WTC11 (cell line): ENCODE measurements around the gene WTAP. TPM values are rescaled to one million over a fixed set of nuclear protein-coding genes. Genes with fewer than 3 reads are reported as not detected.

Experiments
- ATF1 ChIP-seq: sonication (generic); formaldehyde crosslinking; IDR thresholded peaks from 2 replicates; pipeline ENCODE4 v1.8.1; 2023; ENCODE audit warnings: mild to moderate bottlenecking, moderate library complexity, missing genetic modification reagents
- ESRRA ChIP-seq: sonication (generic); formaldehyde crosslinking; IDR thresholded peaks from 2 replicates; pipeline ENCODE4 v1.8.1; 2022; ENCODE audit warnings: mild to moderate bottlenecking, missing genetic modification reagents, borderline replicate concordance
- FOXK1 ChIP-seq: sonication (generic); formaldehyde crosslinking; IDR thresholded peaks from 2 replicates; pipeline ENCODE4 v1.8.0; 2022; ENCODE audit warnings: mild to moderate bottlenecking, moderate library complexity, missing genetic modification reagents
- GTF2I ChIP-seq: fragments of 250-450 bp; sonication (Bioruptor Pico); conservative IDR thresholded peaks from 2 replicates; pipeline ENCODE4 v1.4.0; 2021; ENCODE audit warnings: mild to moderate bottlenecking
- MXD4 ChIP-seq: fragments of 250-450 bp; sonication (Bioruptor Pico); IDR thresholded peaks from 2 replicates; pipeline ENCODE4 v1.8.0; 2021; ENCODE audit warnings: mild to moderate bottlenecking, moderate library complexity, borderline replicate concordance
- MYBL2 ChIP-seq: sonication (generic); formaldehyde crosslinking; IDR thresholded peaks from 2 replicates; pipeline ENCODE4 v1.8.1; 2023; ENCODE audit warnings: mild to moderate bottlenecking, moderate library complexity, missing genetic modification reagents
- NFATC4 ChIP-seq: fragments of 250-450 bp; sonication (Bioruptor Pico); IDR thresholded peaks from 2 replicates; pipeline ENCODE4 v1.9.0; 2021; ENCODE audit warnings: mild to moderate bottlenecking
- NFE2L1 ChIP-seq: sonication (generic); formaldehyde crosslinking; IDR thresholded peaks from 2 replicates; pipeline ENCODE4 v1.8.1; 2023; ENCODE audit warnings: missing genetic modification reagents
- OVOL2 ChIP-seq: fragments of 250-450 bp; sonication (Bioruptor Pico); IDR thresholded peaks from 2 replicates; pipeline ENCODE4 v1.9.0; 2021; ENCODE audit warnings: mild to moderate bottlenecking, borderline replicate concordance
- PRRX2 ChIP-seq: fragments of 250-450 bp; sonication (Bioruptor Pico); IDR thresholded peaks from 2 replicates; pipeline ENCODE4 v1.8.0; 2021; ENCODE audit warnings: mild to moderate bottlenecking
- RORB ChIP-seq: fragments of 250-450 bp; sonication (Bioruptor Pico); IDR thresholded peaks from 2 replicates; pipeline ENCODE4 v1.9.0; 2021; ENCODE audit warnings: mild to moderate bottlenecking
- SMAD4 ChIP-seq: sonication (generic); formaldehyde crosslinking; IDR thresholded peaks from 2 replicates; pipeline ENCODE4 v1.8.0; 2022; ENCODE audit warnings: mild to moderate bottlenecking, missing genetic modification reagents
- TCF7 ChIP-seq: sonication (generic); formaldehyde crosslinking; IDR thresholded peaks from 2 replicates; pipeline ENCODE4 v1.8.0; 2022; ENCODE audit warnings: mild to moderate bottlenecking, low read depth, missing genetic modification reagents, moderate library complexity
- TEAD1 ChIP-seq: sonication (generic); formaldehyde crosslinking; IDR thresholded peaks from 2 replicates; pipeline ENCODE4 v1.8.0; 2022; ENCODE audit warnings: mild to moderate bottlenecking, missing genetic modification reagents
- TEAD4 ChIP-seq: sonication (generic); formaldehyde crosslinking; IDR thresholded peaks from 2 replicates; pipeline ENCODE4 v1.8.0; 2022; ENCODE audit warnings: mild to moderate bottlenecking, missing genetic modification reagents
- ZBTB21 ChIP-seq: sonication (generic); formaldehyde crosslinking; IDR thresholded peaks from 2 replicates; pipeline ENCODE4 v1.8.1; 2023; ENCODE audit warnings: mild to moderate bottlenecking, missing genetic modification reagents, borderline replicate concordance
- ZNF138 ChIP-seq: sonication (generic); formaldehyde crosslinking; conservative IDR thresholded peaks from 2 replicates; pipeline ENCODE4 v1.8.1; 2022; ENCODE audit warnings: mild to moderate bottlenecking, moderate library complexity, missing genetic modification reagents
- ZNF232 ChIP-seq: sonication (generic); formaldehyde crosslinking; IDR thresholded peaks from 2 replicates; pipeline ENCODE4 v1.8.0; 2022; ENCODE audit warnings: mild to moderate bottlenecking, missing genetic modification reagents
- ZNF263 ChIP-seq: sonication (generic); formaldehyde crosslinking; IDR thresholded peaks from 2 replicates; pipeline ENCODE4 v1.8.1; 2022; ENCODE audit warnings: low read depth, mild to moderate bottlenecking, moderate library complexity, missing genetic modification reagents
- ZNF423 ChIP-seq: fragments of 250-450 bp; sonication (Bioruptor Pico); IDR thresholded peaks from 2 replicates; pipeline ENCODE4 v2.1.2; 2022; ENCODE audit warnings: mild to moderate bottlenecking, moderate library complexity
- ZNF671 ChIP-seq: fragments of 250-450 bp; sonication (Bioruptor Pico); IDR thresholded peaks from 2 replicates; pipeline ENCODE4 v1.8.0; 2021; ENCODE audit warnings: mild to moderate bottlenecking
- total RNA-seq: library from RNA; stranded (reverse); gene quantifications from 3 replicates; pipeline ENCODE4 v1.2.3, GENCODE V29; 2021
- TF ChIP-seq, protein P1 (sequence below): fragments of 250-450 bp; sonication (Bioruptor Pico); IDR thresholded peaks from 2 replicates; pipeline ENCODE4 v1.9.0; 2021; ENCODE audit warnings: mild to moderate bottlenecking
- TF ChIP-seq, protein P2 (sequence below): sonication (generic); formaldehyde crosslinking; IDR thresholded peaks from 2 replicates; pipeline ENCODE4 v1.8.0; 2022; ENCODE audit warnings: missing genetic modification reagents
- TF ChIP-seq, protein P3 (sequence below): fragments of 250-450 bp; sonication (Bioruptor Pico); IDR thresholded peaks from 2 replicates; pipeline ENCODE4 v1.8.0; 2021; ENCODE audit warnings: mild to moderate bottlenecking
- TF ChIP-seq, protein P4 (sequence below): sonication (generic); formaldehyde crosslinking; IDR thresholded peaks from 2 replicates; pipeline ENCODE4 v1.8.0; 2022; ENCODE audit warnings: mild to moderate bottlenecking, missing genetic modification reagents
- TF ChIP-seq, protein P5 (sequence below): sonication (generic); formaldehyde crosslinking; IDR thresholded peaks from 2 replicates; pipeline ENCODE4 v1.8.1; 2022; ENCODE audit warnings: low read depth, missing genetic modification reagents, borderline replicate concordance
- TF ChIP-seq, protein P6 (sequence below): sonication (generic); formaldehyde crosslinking; conservative IDR thresholded peaks from 2 replicates; pipeline ENCODE4 v1.8.1; 2023; ENCODE audit warnings: mild to moderate bottlenecking, low read depth, missing genetic modification reagents, moderate library complexity

Gene WTAP
- total RNA-seq, 1 experiment from 2014 or later = 88.8 TPM

DNA sequence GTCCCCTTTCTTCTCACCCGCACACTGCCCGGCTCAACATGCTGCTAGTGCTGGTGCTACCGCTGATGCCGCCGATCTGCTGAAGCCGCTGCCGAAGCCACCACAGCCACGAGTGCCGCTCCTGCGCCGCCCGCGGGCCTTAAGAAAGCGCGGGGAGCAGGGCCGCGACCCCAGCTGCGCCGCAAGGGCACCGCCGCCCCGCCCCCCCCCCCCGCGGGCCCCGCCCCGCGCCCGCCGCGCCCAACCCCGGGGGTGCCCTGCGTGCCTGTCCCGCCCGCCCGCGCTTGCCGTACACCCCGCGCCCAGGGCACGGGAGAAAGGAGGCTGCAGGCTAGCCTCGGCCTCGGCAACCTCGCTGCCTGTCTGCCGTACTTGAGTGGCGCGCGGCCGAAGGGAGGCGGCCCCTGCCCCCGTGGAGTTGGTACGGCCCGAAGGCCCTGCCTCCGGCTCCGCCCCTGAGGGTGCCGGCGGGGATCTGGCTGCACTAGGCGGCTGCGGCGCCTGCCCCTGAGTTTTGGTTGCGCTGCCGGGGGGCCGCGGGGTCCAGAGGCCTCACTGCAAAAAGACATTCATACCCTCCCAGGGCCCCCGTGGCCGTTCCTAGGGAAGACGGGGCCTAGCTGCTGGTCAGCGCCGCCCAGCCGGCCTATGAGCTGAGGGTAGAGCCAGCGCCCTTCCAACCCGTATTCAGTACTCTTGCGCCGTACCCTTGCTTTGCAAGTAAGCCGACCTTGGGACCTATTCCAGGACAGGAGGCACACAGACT lies 34.0 kb upstream of the WTAP start, which contains the start of gene SOD2 (continued):
- TF ChIP-seq NFATC4 (no peak), OVOL2 (no peak), ZNF232 (CRISPR knock-in tag) (no peak), ZNF138 (CRISPR knock-in tag) (no peak), ZNF671 (CRISPR knock-in tag) (no peak), GTF2I (CRISPR knock-in tag) (no peak), SMAD4 (CRISPR knock-in tag) (peak; percentile 13; the same call in 1 of the 2 replicates), TEAD1 (peak; percentile 88), FOXK1 (CRISPR knock-in tag) (peak; percentile 56; the same call in 1 of the 2 replicates), ESRRA (CRISPR knock-in tag) (0 out of 2 replicates have a peak, but pooled peaks have one; percentile 39), ZNF263 (CRISPR knock-in tag) (no peak), ZBTB21 (CRISPR knock-in tag) (no peak), RORB (no peak), PRRX2 (CRISPR knock-in tag) (no peak), ZNF423 (no peak), MXD4 (CRISPR knock-in tag) (no peak), TEAD4 (CRISPR knock-in tag) (peak; percentile 38; the same call in 1 of the 2 replicates), TCF7 (no peak), NFE2L1 (CRISPR knock-in tag) (no peak), MYBL2 (no peak), ATF1 (CRISPR knock-in tag) (no peak)
- TF ChIP-seq, protein P1, sequence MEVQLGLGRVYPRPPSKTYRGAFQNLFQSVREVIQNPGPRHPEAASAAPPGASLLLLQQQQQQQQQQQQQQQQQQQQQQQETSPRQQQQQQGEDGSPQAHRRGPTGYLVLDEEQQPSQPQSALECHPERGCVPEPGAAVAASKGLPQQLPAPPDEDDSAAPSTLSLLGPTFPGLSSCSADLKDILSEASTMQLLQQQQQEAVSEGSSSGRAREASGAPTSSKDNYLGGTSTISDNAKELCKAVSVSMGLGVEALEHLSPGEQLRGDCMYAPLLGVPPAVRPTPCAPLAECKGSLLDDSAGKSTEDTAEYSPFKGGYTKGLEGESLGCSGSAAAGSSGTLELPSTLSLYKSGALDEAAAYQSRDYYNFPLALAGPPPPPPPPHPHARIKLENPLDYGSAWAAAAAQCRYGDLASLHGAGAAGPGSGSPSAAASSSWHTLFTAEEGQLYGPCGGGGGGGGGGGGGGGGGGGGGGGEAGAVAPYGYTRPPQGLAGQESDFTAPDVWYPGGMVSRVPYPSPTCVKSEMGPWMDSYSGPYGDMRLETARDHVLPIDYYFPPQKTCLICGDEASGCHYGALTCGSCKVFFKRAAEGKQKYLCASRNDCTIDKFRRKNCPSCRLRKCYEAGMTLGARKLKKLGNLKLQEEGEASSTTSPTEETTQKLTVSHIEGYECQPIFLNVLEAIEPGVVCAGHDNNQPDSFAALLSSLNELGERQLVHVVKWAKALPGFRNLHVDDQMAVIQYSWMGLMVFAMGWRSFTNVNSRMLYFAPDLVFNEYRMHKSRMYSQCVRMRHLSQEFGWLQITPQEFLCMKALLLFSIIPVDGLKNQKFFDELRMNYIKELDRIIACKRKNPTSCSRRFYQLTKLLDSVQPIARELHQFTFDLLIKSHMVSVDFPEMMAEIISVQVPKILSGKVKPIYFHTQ = no peak
- TF ChIP-seq, protein P2, sequence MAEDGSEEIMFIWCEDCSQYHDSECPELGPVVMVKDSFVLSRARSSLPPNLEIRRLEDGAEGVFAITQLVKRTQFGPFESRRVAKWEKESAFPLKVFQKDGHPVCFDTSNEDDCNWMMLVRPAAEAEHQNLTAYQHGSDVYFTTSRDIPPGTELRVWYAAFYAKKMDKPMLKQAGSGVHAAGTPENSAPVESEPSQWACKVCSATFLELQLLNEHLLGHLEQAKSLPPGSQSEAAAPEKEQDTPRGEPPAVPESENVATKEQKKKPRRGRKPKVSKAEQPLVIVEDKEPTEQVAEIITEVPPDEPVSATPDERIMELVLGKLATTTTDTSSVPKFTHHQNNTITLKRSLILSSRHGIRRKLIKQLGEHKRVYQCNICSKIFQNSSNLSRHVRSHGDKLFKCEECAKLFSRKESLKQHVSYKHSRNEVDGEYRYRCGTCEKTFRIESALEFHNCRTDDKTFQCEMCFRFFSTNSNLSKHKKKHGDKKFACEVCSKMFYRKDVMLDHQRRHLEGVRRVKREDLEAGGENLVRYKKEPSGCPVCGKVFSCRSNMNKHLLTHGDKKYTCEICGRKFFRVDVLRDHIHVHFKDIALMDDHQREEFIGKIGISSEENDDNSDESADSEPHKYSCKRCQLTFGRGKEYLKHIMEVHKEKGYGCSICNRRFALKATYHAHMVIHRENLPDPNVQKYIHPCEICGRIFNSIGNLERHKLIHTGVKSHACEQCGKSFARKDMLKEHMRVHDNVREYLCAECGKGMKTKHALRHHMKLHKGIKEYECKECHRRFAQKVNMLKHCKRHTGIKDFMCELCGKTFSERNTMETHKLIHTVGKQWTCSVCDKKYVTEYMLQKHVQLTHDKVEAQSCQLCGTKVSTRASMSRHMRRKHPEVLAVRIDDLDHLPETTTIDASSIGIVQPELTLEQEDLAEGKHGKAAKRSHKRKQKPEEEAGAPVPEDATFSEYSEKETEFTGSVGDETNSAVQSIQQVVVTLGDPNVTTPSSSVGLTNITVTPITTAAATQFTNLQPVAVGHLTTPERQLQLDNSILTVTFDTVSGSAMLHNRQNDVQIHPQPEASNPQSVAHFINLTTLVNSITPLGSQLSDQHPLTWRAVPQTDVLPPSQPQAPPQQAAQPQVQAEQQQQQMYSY (CRISPR knock-in tag) = no peak
- TF ChIP-seq, protein P3, sequence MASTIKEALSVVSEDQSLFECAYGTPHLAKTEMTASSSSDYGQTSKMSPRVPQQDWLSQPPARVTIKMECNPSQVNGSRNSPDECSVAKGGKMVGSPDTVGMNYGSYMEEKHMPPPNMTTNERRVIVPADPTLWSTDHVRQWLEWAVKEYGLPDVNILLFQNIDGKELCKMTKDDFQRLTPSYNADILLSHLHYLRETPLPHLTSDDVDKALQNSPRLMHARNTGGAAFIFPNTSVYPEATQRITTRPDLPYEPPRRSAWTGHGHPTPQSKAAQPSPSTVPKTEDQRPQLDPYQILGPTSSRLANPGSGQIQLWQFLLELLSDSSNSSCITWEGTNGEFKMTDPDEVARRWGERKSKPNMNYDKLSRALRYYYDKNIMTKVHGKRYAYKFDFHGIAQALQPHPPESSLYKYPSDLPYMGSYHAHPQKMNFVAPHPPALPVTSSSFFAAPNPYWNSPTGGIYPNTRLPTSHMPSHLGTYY = no peak
- TF ChIP-seq, protein P4, sequence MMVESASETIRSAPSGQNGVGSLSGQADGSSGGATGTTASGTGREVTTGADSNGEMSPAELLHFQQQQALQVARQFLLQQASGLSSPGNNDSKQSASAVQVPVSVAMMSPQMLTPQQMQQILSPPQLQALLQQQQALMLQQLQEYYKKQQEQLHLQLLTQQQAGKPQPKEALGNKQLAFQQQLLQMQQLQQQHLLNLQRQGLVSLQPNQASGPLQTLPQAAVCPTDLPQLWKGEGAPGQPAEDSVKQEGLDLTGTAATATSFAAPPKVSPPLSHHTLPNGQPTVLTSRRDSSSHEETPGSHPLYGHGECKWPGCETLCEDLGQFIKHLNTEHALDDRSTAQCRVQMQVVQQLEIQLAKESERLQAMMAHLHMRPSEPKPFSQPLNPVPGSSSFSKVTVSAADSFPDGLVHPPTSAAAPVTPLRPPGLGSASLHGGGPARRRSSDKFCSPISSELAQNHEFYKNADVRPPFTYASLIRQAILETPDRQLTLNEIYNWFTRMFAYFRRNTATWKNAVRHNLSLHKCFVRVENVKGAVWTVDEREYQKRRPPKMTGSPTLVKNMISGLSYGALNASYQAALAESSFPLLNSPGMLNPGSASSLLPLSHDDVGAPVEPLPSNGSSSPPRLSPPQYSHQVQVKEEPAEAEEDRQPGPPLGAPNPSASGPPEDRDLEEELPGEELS (CRISPR knock-in tag) = peak; percentile 14; the same call in 1 of the 2 replicates
- TF ChIP-seq, protein P5, sequence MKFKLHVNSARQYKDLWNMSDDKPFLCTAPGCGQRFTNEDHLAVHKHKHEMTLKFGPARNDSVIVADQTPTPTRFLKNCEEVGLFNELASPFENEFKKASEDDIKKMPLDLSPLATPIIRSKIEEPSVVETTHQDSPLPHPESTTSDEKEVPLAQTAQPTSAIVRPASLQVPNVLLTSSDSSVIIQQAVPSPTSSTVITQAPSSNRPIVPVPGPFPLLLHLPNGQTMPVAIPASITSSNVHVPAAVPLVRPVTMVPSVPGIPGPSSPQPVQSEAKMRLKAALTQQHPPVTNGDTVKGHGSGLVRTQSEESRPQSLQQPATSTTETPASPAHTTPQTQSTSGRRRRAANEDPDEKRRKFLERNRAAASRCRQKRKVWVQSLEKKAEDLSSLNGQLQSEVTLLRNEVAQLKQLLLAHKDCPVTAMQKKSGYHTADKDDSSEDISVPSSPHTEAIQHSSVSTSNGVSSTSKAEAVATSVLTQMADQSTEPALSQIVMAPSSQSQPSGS (CRISPR knock-in tag) = no peak
- TF ChIP-seq, protein P6, sequence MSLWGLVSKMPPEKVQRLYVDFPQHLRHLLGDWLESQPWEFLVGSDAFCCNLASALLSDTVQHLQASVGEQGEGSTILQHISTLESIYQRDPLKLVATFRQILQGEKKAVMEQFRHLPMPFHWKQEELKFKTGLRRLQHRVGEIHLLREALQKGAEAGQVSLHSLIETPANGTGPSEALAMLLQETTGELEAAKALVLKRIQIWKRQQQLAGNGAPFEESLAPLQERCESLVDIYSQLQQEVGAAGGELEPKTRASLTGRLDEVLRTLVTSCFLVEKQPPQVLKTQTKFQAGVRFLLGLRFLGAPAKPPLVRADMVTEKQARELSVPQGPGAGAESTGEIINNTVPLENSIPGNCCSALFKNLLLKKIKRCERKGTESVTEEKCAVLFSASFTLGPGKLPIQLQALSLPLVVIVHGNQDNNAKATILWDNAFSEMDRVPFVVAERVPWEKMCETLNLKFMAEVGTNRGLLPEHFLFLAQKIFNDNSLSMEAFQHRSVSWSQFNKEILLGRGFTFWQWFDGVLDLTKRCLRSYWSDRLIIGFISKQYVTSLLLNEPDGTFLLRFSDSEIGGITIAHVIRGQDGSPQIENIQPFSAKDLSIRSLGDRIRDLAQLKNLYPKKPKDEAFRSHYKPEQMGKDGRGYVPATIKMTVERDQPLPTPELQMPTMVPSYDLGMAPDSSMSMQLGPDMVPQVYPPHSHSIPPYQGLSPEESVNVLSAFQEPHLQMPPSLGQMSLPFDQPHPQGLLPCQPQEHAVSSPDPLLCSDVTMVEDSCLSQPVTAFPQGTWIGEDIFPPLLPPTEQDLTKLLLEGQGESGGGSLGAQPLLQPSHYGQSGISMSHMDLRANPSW (CRISPR knock-in tag) = no peak
